Gastrocnemius medialis (tissue), 4 donors: ENCODE measurements around the gene CCN5.

Experiments
- POLR2A ChIP-seq, 2 donors: fragments of 450-650 bp; IDR thresholded peaks; one replicate each; pipeline ENCODE4 v1.6.1; 2017; ENCODE audit warnings: antibody characterized with exemption in 2 of 2, mild to moderate bottlenecking in 2 of 2, moderate library complexity in 2 of 2
- TF ChIP-seq, protein P1 (sequence below), 5 experiments: fragments of 450-650 bp in 3 of 5; fragments of 200-600 bp in 2 of 5; sonication (generic) in 2 of 5; IDR thresholded peaks in 4 of 5; conservative IDR thresholded peaks in 1 of 5; 1 replicate in 4 of 5; 2 replicates in 1 of 5; pipeline ENCODE4 v1.5.1; 2016 to 2019; ENCODE audit warnings: antibody characterized with exemption in 5 of 5, mild to moderate bottlenecking in 3 of 5, moderate library complexity in 3 of 5

DNA sequence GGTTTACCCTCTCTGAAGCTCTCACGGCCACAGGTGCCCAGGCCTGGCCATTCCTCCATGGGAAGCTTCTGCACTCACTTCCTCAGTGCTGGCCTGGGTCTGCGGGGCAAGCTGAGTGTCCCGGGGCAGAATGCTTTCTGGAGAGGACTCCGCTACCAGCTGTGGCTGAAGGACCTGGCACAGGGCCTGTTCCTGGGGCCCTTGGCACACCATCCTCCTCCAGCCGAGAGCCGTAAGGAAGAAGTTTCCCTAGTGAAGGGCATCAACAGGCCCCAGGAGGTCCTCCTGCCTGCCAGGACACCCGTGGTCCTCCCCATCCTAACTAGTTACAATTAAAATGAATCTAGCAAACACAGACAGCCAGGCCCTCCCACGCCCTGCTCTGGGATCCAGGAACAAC is 16.5 kb downstream of the CCN5 start:
- TF ChIP-seq POLR2A (IDR thresholded peaks at IDR 0.05): no peak
- TF ChIP-seq, protein P1, sequence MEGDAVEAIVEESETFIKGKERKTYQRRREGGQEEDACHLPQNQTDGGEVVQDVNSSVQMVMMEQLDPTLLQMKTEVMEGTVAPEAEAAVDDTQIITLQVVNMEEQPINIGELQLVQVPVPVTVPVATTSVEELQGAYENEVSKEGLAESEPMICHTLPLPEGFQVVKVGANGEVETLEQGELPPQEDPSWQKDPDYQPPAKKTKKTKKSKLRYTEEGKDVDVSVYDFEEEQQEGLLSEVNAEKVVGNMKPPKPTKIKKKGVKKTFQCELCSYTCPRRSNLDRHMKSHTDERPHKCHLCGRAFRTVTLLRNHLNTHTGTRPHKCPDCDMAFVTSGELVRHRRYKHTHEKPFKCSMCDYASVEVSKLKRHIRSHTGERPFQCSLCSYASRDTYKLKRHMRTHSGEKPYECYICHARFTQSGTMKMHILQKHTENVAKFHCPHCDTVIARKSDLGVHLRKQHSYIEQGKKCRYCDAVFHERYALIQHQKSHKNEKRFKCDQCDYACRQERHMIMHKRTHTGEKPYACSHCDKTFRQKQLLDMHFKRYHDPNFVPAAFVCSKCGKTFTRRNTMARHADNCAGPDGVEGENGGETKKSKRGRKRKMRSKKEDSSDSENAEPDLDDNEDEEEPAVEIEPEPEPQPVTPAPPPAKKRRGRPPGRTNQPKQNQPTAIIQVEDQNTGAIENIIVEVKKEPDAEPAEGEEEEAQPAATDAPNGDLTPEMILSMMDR (IDR thresholded peaks at IDR 0.05 in 4 of 5, conservative IDR thresholded peaks at IDR 0.05 in 1 of 5): no peak
